GM19324 (cell line): ENCODE results near the gene XRCC1.
A peak's percentile ranks its signal among the peaks of the same experiment; 100 is the strongest.

ENCODE experiments used
- ATAC-seq: cut with Tn5 transposase; IDR thresholded peaks from one replicate; pipeline ENCODE4 v1.9.1; 2021; ENCODE audit warnings: mild to moderate bottlenecking, moderate library complexity; ENCODE audit not compliant: unreplicated experiment, low FRiP score

Gene XRCC1

GRCh38 chr19:43582495-43582894 is 7.2 kb upstream of the XRCC1 start:
- no peak for ATAC-seq

GRCh38 chr19:43581467-43581866 is 6.1 kb upstream of the XRCC1 start:
- ATAC-seq: no peak

- no peak for ATAC-seq
These were observed 3.5 kb upstream of the XRCC1 start for GRCh38 chr19:43578787-43579186.

- ATAC-seq: no peak
These were observed 890 bp upstream of the XRCC1 start for GRCh38 chr19:43575955-43576878.

GRCh38 chr19:43574424-43575155 is 737 bp downstream of the XRCC1 start:
- no peak for ATAC-seq

GRCh38 chr19:43572171-43572588 is 3.1 kb downstream of the XRCC1 start:
- no peak for ATAC-seq

GRCh38 chr19:43570174-43570791 is 5.0 kb downstream of the XRCC1 start:
- ATAC-seq: no peak

- no peak for ATAC-seq
These were observed 5.7 kb downstream of the XRCC1 start for GRCh38 chr19:43569657-43570056.

GRCh38 chr19:43564800-43565199 is 10.5 kb downstream of the XRCC1 start:
- no peak for ATAC-seq

- ATAC-seq: no peak
These were observed 11.4 kb downstream of the XRCC1 start for GRCh38 chr19:43563816-43564457.

GRCh38 chr19:43562698-43563241 is 12.6 kb downstream of the XRCC1 start:
- ATAC-seq: peak; percentile 83

GRCh38 chr19:43562226-43562697 is 13.1 kb downstream of the XRCC1 start:
- no peak for ATAC-seq

- ATAC-seq: no peak
These were observed 14.0 kb downstream of the XRCC1 start for GRCh38 chr19:43561139-43561970.

GRCh38 chr19:43560687-43561086 is 14.6 kb downstream of the XRCC1 start:
- no peak for ATAC-seq

- ATAC-seq: no peak
These were observed 20.0 kb downstream of the XRCC1 start for GRCh38 chr19:43555185-43555770.

- ATAC-seq: no peak
These were observed 20.9 kb downstream of the XRCC1 start for GRCh38 chr19:43554317-43554895.

- no peak for ATAC-seq
These were observed 21.7 kb downstream of the XRCC1 start for GRCh38 chr19:43553656-43554055.

- no peak for ATAC-seq
These were observed 22.7 kb downstream of the XRCC1 start for GRCh38 chr19:43552616-43553015.

- ATAC-seq: no peak
These were observed 23.2 kb downstream of the XRCC1 start for GRCh38 chr19:43552198-43552450.
